AG04450 (cell line): ENCODE measurements around the gene GUSB. TPM values are rescaled to one million over a fixed set of nuclear protein-coding genes. Genes with fewer than 3 reads are reported as not detected.
A peak's percentile ranks its signal among the peaks of the same experiment; 100 is the strongest.

Source experiments
- CTCF ChIA-PET: fragments of 300-600, 350-600 bp; formaldehyde crosslinking; extraction: SDS; loops from one replicate; lab custom pipeline; 2022; ENCODE audit warnings: antibody characterized with exemption, inconsistent platforms; lab: Charles Lee
- POLR2A ChIA-PET: fragments of 350-600 bp; formaldehyde crosslinking; extraction: SDS; loops from one replicate; lab custom pipeline; 2021; ENCODE audit warnings: antibody characterized with exemption, inconsistent platforms; lab: Yijun Ruan, JAX
- DNase-seq: peaks from one replicate; pipeline ENCODE4 v3.0.0-alpha.2; 2011; ENCODE audit warnings: low read depth, low spot score
- H3K27ac ChIP-seq: one replicate; pipeline ENCODE4 v1.5.1; 2012; ENCODE audit warnings: low read depth, low read length, control low read depth
- H3K27me3 ChIP-seq: one replicate; pipeline ENCODE4 v1.6.0; 2012; ENCODE audit warnings: low read length; ENCODE audit not compliant: control insufficient read depth, insufficient read depth
- H3K4me3 ChIP-seq: 2 replicates; pipeline ENCODE4 v1.5.1; 2011; ENCODE audit warnings: mild to moderate bottlenecking, low read depth, low read length, control low read depth
- H3K9me3 ChIP-seq: 2 replicates; pipeline ENCODE4 v1.5.1; 2012; ENCODE audit warnings: low read length; ENCODE audit not compliant: control insufficient read depth, insufficient read depth
- polyA plus RNA-seq: library from polyadenylated mRNA; depleted of rRNA; stranded (reverse); fragments of >200 nt; gene quantifications from 2 replicates; pipeline ENCODE4 v1.2.3, GENCODE V29; 2011
- TF ChIP-seq, protein P1 (sequence below): IDR thresholded peaks from 2 replicates; pipeline ENCODE4 v1.5.1; 2011; ENCODE audit warnings: low read depth, low read length, control low read depth, inconsistent platforms

Gene GUSB
- polyA plus RNA-seq, 1 experiment = 49.3 TPM

DNA sequence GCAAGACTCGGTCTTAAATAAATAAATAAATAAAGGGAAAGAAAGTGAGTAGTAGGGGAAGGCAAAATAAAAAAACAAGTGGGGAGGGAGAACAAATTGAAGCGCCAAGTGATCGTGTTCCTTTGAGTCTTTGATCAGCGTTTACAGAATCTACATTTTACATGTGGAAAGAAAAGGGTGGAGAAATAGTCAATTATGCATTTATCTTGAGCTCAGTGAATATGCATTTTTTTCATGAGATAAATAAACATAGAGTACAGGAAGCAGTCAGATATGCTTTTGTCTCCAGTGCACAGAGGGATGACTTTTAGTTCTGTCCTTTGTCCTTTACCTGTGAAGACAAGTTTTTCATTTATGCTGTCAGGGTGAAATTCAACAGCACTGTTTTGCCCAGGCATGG lies 6.1 kb upstream of the GUSB start:
- no peak for DNase-seq

DNA sequence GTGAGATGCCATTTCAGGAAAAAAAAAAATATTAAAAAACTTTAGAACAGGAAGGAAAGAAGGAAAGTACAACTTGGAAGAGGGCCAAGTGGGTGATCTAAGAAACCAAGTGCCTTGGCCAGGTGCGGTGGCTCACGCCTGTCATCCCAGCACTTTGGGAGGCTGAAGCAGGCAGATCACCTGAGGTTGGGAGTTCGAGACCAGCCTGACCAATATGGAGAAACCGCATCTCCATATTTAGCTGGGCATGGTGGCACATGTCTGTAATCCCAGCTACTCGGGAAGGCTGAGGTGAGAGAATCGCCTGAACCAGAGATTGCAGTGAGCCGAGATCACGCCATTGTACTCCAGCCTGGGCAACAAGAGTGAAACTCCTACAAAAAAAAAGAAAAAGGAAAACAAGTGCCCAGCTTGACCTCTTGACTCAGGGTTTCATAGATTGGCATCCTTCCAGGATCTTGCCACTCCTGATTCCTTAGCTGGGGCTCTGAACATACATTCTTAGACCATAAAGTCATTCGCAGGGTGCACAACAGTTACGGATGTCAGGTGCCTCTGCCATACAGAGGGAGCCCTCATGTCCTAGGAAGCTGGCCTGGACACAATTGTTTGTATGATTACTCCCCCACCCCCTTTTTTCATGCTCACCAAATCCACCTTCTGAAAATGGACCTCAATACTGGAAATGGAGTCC lies 2.1 kb upstream of the GUSB start:
- no peak overlapping the region for H3K4me3 ChIP-seq
- H3K27me3 ChIP-seq = no peaks in the 10 kb centered on the region
- no peaks in the 10 kb centered on the region; the same call in 1 of the 2 replicates for H3K9me3 ChIP-seq
- TF ChIP-seq, protein P1, sequence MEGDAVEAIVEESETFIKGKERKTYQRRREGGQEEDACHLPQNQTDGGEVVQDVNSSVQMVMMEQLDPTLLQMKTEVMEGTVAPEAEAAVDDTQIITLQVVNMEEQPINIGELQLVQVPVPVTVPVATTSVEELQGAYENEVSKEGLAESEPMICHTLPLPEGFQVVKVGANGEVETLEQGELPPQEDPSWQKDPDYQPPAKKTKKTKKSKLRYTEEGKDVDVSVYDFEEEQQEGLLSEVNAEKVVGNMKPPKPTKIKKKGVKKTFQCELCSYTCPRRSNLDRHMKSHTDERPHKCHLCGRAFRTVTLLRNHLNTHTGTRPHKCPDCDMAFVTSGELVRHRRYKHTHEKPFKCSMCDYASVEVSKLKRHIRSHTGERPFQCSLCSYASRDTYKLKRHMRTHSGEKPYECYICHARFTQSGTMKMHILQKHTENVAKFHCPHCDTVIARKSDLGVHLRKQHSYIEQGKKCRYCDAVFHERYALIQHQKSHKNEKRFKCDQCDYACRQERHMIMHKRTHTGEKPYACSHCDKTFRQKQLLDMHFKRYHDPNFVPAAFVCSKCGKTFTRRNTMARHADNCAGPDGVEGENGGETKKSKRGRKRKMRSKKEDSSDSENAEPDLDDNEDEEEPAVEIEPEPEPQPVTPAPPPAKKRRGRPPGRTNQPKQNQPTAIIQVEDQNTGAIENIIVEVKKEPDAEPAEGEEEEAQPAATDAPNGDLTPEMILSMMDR = no peak
- ChIA-PET CTCF (no interaction called here), POLR2A (no interaction called here)
- no peak for DNase-seq
- no peak overlapping the region for H3K27ac ChIP-seq

More for the DNA sequence above, 6.1 kb upstream of the GUSB start:
- H3K27me3 ChIP-seq = no peaks in the 10 kb centered on the region
- POLR2A ChIA-PET = no interaction called here
- H3K27ac ChIP-seq = no peak overlapping the region
- no peak overlapping the region for H3K4me3 ChIP-seq
- CTCF ChIA-PET = no interaction called here
- TF ChIP-seq, protein P1 = no peak
- H3K9me3 ChIP-seq = no peaks in the 10 kb centered on the region

DNA sequence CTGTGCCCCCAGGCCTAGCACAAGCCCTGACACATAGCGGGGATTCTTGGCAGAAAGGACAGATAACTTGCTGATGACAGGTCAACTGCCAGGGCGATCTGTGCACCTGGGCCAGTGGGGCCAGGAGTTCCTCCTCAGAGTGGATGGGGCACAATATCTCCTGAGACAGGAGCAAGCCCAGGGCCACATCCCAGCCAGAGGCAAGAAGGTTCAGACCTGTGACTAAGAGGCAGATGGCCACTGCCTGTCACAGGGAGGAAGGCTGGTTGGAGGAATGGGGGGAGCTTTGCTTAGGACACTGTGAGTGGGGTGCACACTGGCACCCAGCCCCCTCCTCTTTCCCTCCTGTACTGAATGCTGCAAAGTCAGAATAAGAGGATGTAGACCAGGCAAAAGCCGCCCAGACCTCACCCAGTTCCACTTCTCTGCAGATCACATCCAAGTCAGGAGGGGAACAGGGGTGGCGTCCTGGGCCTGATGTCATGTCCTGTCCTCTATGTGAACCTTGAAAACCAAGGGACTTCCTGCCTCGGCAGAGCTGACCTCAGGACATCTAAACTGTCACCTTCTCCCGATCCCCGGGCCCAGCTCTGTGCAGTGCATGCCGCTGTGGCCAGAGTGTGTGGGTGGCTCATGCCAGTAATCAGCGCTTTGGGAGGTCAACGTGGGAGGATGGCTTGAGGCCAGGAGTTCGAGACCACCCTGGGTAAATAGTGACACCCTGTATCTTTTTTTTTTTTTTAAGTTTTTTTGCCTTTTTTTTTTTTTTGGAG lies 1.3 kb downstream of the GUSB start:
- CTCF ChIA-PET = interaction anchor here (0.8 kb wide), 1 partner anchor 251 kb away, joined by 3 read pairs; no protein-coding TSS in a partner anchor
- no peak for DNase-seq

DNA sequence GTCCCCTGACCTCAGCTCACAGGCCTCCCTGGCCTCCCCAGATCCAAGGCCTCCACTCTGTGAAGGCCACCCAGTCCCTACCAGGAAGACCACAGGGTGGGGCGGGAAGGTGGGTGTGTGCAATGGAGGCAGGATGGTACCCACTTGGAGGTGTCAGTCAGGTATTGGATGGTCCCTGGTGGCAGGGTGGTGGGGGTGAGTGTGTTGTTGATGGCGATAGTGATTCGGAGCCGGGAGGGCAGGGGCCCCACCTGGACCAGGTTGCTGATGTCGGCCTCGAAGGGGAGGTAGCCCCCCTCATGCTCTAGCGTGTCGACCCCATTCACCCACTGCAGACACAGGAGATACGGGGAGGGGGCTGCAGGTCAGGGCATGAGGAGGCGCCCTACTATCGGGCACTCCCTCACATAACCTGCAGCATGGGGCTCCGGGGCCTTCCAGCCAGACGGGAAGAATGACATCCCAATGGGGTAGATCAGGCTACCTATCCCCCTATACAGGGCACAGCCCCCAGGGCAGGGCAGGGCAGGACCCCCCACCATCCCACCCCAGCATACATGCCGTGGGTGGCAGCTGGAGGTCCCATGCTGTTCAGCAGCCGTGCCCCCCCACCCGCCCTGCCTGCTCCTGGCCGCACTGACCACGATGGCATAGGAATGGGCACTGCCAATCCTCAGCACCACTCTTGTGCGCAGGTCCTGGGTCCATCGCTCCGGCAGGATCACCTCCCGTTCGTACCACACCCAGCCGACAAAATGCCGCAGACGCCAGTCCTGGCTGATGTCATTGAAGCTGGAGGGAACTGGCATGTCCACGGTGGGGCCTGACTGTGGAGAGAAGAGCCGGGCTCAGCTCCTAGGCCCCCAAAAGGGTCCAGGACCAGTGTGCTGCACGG lies 2.2 kb downstream of the GUSB start:
- Histone ChIP-seq H3K27ac (no peak overlapping the region), H3K9me3 (no peaks in the 10 kb centered on the region; the same call in 1 of the 2 replicates), H3K27me3 (no peaks in the 10 kb centered on the region), H3K4me3 (no peak overlapping the region)
- no peak for DNase-seq
- POLR2A ChIA-PET = no interaction called here
- CTCF ChIA-PET = no interaction called here
- TF ChIP-seq, protein P1 = no peak

More for the DNA sequence above, 1.3 kb downstream of the GUSB start:
- TF ChIP-seq, protein P1 = no peak
- H3K9me3 ChIP-seq = no peaks in the 10 kb centered on the region; the same call in 1 of the 2 replicates
- POLR2A ChIA-PET = interaction anchor here (0.6 kb wide), 1 partner anchor 22 kb away, joined by 3 read pairs; no protein-coding TSS in a partner anchor
- H3K27me3 ChIP-seq = no peaks in the 10 kb centered on the region
- H3K4me3 ChIP-seq = peak overlapping the region; percentile 73
- H3K27ac ChIP-seq = no peak overlapping the region
